H9 (cell line): Measurements from ENCODE around the gene CWC22. TPM values are rescaled to one million over a fixed set of nuclear protein-coding genes. Genes with fewer than 3 reads are reported as not detected.

Experiments
- DNase-seq: peaks from one replicate; pipeline ENCODE4 v3.0.0-alpha.2; 2017
- H2AFZ ChIP-seq: one replicate; pipeline ENCODE4 v1.6.1; 2013; ENCODE audit warnings: mild to moderate bottlenecking, low read length, control low read depth, moderate library complexity
- H2AK5ac ChIP-seq: 2 replicates; pipeline ENCODE4 v1.6.1; 2013; ENCODE audit warnings: low read length, control low read depth, mixed read lengths; ENCODE audit not compliant: insufficient read length
- H2BK120ac ChIP-seq: one replicate; pipeline ENCODE4 v1.6.1; 2013; ENCODE audit warnings: low read depth, mild to moderate bottlenecking, low read length, control low read depth, inconsistent platforms; ENCODE audit not compliant: poor library complexity, severe bottlenecking
- H2BK12ac ChIP-seq: 2 replicates; pipeline ENCODE4 v1.6.1; 2013; ENCODE audit warnings: low read length, control low read depth, mixed read lengths, low read depth; ENCODE audit not compliant: insufficient read length
- H2BK15ac ChIP-seq: 2 replicates; pipeline ENCODE4 v1.6.1; 2013; ENCODE audit warnings: low read depth, low read length, control low read depth
- H2BK20ac ChIP-seq: one replicate; pipeline ENCODE4 v1.6.1; 2013; ENCODE audit warnings: low read depth, mild to moderate bottlenecking, low read length, control low read depth, inconsistent platforms; ENCODE audit not compliant: poor library complexity, severe bottlenecking
- H2BK5ac ChIP-seq: 2 replicates; pipeline ENCODE4 v1.6.1; 2013; ENCODE audit warnings: low read length, control low read depth, mixed read lengths; ENCODE audit not compliant: insufficient read length
- H3K14ac ChIP-seq: 2 replicates; pipeline ENCODE4 v1.6.1; 2013; ENCODE audit warnings: low read length, control low read depth; ENCODE audit not compliant: insufficient read depth
- H3K18ac ChIP-seq: 2 replicates; pipeline ENCODE4 v1.6.1; 2013; ENCODE audit warnings: low read depth, mild to moderate bottlenecking, mixed read lengths, low read length, control low read depth; ENCODE audit not compliant: insufficient read length
- H3K23ac ChIP-seq: 2 replicates; pipeline ENCODE4 v1.6.1; 2013; ENCODE audit warnings: low read length, control low read depth, mixed read lengths, low read depth; ENCODE audit not compliant: insufficient read length
- H3K23me2 ChIP-seq: 2 replicates; pipeline ENCODE4 v1.6.1; 2013; ENCODE audit warnings: low read depth, mild to moderate bottlenecking, mixed read lengths, low read length, control low read depth; ENCODE audit not compliant: insufficient read length, poor library complexity, severe bottlenecking
- H3K27ac ChIP-seq: 2 replicates; pipeline ENCODE4 v1.5.1; 2013; ENCODE audit warnings: low read length, control low read depth, mixed read lengths, low read depth; ENCODE audit not compliant: insufficient read length
- H3K27me3 ChIP-seq: 2 replicates; pipeline ENCODE4 v1.6.1; 2013; ENCODE audit warnings: low read length, control low read depth, inconsistent platforms; ENCODE audit not compliant: insufficient read depth
- H3K4ac ChIP-seq: 2 replicates; pipeline ENCODE4 v1.6.1; 2013; ENCODE audit warnings: low read depth, mild to moderate bottlenecking, control low read depth, inconsistent platforms, low read length, moderate library complexity
- H3K4me1 ChIP-seq: 2 replicates; pipeline ENCODE4 v1.6.1; 2013; ENCODE audit warnings: low read length, control low read depth, inconsistent platforms; ENCODE audit not compliant: insufficient read depth
- H3K4me2 ChIP-seq: 2 replicates; pipeline ENCODE4 v1.6.1; 2013; ENCODE audit warnings: low read length, control low read depth, mixed read lengths; ENCODE audit not compliant: insufficient read length, insufficient read depth
- H3K56ac ChIP-seq: 2 replicates; pipeline ENCODE4 v1.6.1; 2013; ENCODE audit warnings: low read depth, mild to moderate bottlenecking, mixed read lengths, low read length, control low read depth; ENCODE audit not compliant: insufficient read length
- H3K79me1 ChIP-seq: 2 replicates; pipeline ENCODE4 v1.6.1; 2013; ENCODE audit warnings: low read depth, mild to moderate bottlenecking, moderate library complexity, low read length, control low read depth, inconsistent platforms; ENCODE audit not compliant: insufficient read depth, poor library complexity, severe bottlenecking
- H3K79me2 ChIP-seq: 2 replicates; pipeline ENCODE4 v1.6.1; 2013; ENCODE audit warnings: low read length, control low read depth, inconsistent platforms; ENCODE audit not compliant: insufficient read depth
- H3K9ac ChIP-seq: 2 replicates; pipeline ENCODE4 v1.6.1; 2013; ENCODE audit warnings: low read length, control low read depth, mixed read lengths; ENCODE audit not compliant: insufficient read length; ENCODE audit errors: extremely low read depth
- H3K9me3 ChIP-seq: one replicate; pipeline ENCODE4 v1.6.1; 2013; ENCODE audit warnings: low read depth, low read length, inconsistent platforms; ENCODE audit not compliant: control insufficient read depth
- H3T11ph ChIP-seq: one replicate; pipeline ENCODE4 v1.6.1; 2013; ENCODE audit warnings: mild to moderate bottlenecking, low read length, control low read depth, inconsistent platforms
- H4K20me1 ChIP-seq: one replicate; pipeline ENCODE4 v1.6.1; 2013; ENCODE audit not compliant: control insufficient read depth, insufficient read length, insufficient read depth
- H4K5ac ChIP-seq: 2 replicates; pipeline ENCODE4 v1.6.1; 2013; ENCODE audit warnings: low read depth, mild to moderate bottlenecking, mixed read lengths, low read length, control low read depth; ENCODE audit not compliant: insufficient read length
- H4K8ac ChIP-seq: replicated peaks from 2 replicates; pipeline ENCODE4 v1.6.1; 2013; ENCODE audit warnings: low read length, control low read depth, mixed read lengths, low read depth; ENCODE audit not compliant: insufficient read length
- H4K91ac ChIP-seq: 2 replicates; pipeline ENCODE4 v1.6.1; 2013; ENCODE audit warnings: low read depth, mild to moderate bottlenecking, moderate library complexity, mixed read lengths, low read length, control low read depth; ENCODE audit not compliant: insufficient read length
- H3K27ac Mint-ChIP-seq, 3 experiments: 2 replicates in 2 of 3; 3 replicates in 1 of 3; pipeline ENCODE4 v1.8.0; 2020 to 2021; ENCODE audit warnings: mixed read lengths in 3 of 3, mild to moderate bottlenecking in 1 of 3, moderate library complexity in 1 of 3
- H3K27me3 Mint-ChIP-seq: 2 replicates; pipeline ENCODE4 v1.8.0; 2021; ENCODE audit warnings: low read depth, mild to moderate bottlenecking, moderate library complexity, mixed read lengths
- H3K36me3 Mint-ChIP-seq, 3 experiments: 2 replicates in 2 of 3; 3 replicates in 1 of 3; pipeline ENCODE4 v1.8.0; 2020 to 2021; ENCODE audit warnings: low read depth in 3 of 3, mixed read lengths in 3 of 3; ENCODE audit not compliant: insufficient read depth in 1 of 3
- H3K4me1 Mint-ChIP-seq, 2 experiments: 2 replicates each; pipeline ENCODE4 v1.8.0; 2020; ENCODE audit warnings: mixed read lengths in 2 of 2
- H3K4me3 Mint-ChIP-seq, 2 experiments: 2 replicates in 1 of 2; 3 replicates in 1 of 2; pipeline ENCODE4 v1.8.0; 2020 to 2021; ENCODE audit warnings: mild to moderate bottlenecking in 2 of 2, mixed read lengths in 2 of 2, moderate library complexity in 1 of 2
- H3K9me3 Mint-ChIP-seq, 2 experiments: 2 replicates in 1 of 2; 3 replicates in 1 of 2; pipeline ENCODE4 v1.8.0; 2020; ENCODE audit warnings: mild to moderate bottlenecking in 2 of 2, mixed read lengths in 2 of 2, moderate library complexity in 1 of 2
- WGBS: extraction: QIAGEN DNeasy Blood & Tissue Kit; methylation state at CpG from one replicate; pipeline ENCODE4 v1.1.7; 2013; ENCODE audit warnings: missing lambda C conversion rate, low lambda C conversion rate, mixed read lengths; ENCODE audit not compliant: insufficient read length; ENCODE audit errors: extremely low coverage; 5-methylcytosine and 5-hydroxymethylcytosine counted together
- total RNA-seq: library from RNA; stranded (reverse); gene quantifications from 2 replicates; pipeline ENCODE4 v1.2.1, GENCODE V29; 2021
- TF ChIP-seq, protein P1 (sequence below): fragments of 200-600 bp; sonication (generic); conservative IDR thresholded peaks from 3 replicates; pipeline ENCODE4 v1.8.0; 2021; ENCODE audit warnings: antibody characterized with exemption, mild to moderate bottlenecking

Gene CWC22
- total RNA-seq, 1 experiment from 2014 or later: 43.4 TPM

DNA sequence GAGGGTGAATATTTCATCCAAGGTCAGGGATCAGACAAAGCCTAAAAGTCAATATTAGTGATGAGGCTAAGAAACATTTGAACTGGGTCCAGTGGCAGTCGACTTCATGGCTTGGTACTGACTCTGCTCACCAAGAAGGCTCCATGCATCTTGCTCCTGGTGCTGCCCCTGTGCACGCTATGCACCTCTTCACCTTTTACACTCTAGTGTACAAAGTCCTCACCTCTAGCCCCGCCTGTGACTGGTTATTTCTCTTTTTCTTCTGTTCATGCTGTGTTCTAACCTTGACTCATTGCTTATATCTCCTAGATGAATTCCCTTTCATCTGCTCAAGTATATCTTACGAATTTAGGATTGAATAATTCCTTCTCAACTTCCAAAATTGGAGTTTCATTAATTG lies 93.3 kb downstream of the CWC22 start:
- H3K79me1 ChIP-seq: no peaks in the 10 kb centered on the region
- H4K8ac ChIP-seq: no peak overlapping the region
- no CpG with 5 or more reads among the region's 4 CpGs for WGBS
- H3K27ac ChIP-seq: no peak overlapping the region
- H2BK12ac ChIP-seq: no peak overlapping the region
- TF ChIP-seq, protein P1, sequence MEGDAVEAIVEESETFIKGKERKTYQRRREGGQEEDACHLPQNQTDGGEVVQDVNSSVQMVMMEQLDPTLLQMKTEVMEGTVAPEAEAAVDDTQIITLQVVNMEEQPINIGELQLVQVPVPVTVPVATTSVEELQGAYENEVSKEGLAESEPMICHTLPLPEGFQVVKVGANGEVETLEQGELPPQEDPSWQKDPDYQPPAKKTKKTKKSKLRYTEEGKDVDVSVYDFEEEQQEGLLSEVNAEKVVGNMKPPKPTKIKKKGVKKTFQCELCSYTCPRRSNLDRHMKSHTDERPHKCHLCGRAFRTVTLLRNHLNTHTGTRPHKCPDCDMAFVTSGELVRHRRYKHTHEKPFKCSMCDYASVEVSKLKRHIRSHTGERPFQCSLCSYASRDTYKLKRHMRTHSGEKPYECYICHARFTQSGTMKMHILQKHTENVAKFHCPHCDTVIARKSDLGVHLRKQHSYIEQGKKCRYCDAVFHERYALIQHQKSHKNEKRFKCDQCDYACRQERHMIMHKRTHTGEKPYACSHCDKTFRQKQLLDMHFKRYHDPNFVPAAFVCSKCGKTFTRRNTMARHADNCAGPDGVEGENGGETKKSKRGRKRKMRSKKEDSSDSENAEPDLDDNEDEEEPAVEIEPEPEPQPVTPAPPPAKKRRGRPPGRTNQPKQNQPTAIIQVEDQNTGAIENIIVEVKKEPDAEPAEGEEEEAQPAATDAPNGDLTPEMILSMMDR: no peak
- H3K4me2 ChIP-seq: no peak overlapping the region
- no peaks in the 10 kb centered on the region for H3K27me3 Mint-ChIP-seq
- H2BK20ac ChIP-seq: no peak overlapping the region
- peak overlapping the region in 2 of 3 experiments; percentile 8 to 16; a peak in 2 of 7 replicates for H3K27ac Mint-ChIP-seq
- H3K18ac ChIP-seq: no peak overlapping the region
- no peak overlapping the region for H2AK5ac ChIP-seq
- H3K23me2 ChIP-seq: no peaks in the 10 kb centered on the region
- no peak overlapping the region for H4K5ac ChIP-seq
- H3K9me3 Mint-ChIP-seq: no peaks in the 10 kb centered on the region
- no peak overlapping the region for H3K14ac ChIP-seq
- DNase-seq: no peak
- H4K20me1 ChIP-seq: no peaks in the 10 kb centered on the region
- no peak overlapping the region for H2AFZ ChIP-seq
- H2BK120ac ChIP-seq: no peak overlapping the region
- no peak overlapping the region for H3K4ac ChIP-seq
- no peak overlapping the region for H3K56ac ChIP-seq
- no peaks in the 10 kb centered on the region for H3K27me3 ChIP-seq
- H3K23ac ChIP-seq: no peak overlapping the region
- no peak overlapping the region for H2BK5ac ChIP-seq
- H3K36me3 Mint-ChIP-seq: no peaks in the 10 kb centered on the region
- H3K4me1 ChIP-seq: peaks cover 7% of the 10 kb centered on the region; the same call in 1 of the 2 replicates
- H3K9ac ChIP-seq: no peak overlapping the region
- no peak overlapping the region for H4K91ac ChIP-seq
- H3K79me2 ChIP-seq: no peaks in the 10 kb centered on the region
- H3K4me3 Mint-ChIP-seq: no peak overlapping the region; a peak in 1 of 5 replicates
- no peak overlapping the region for H2BK15ac ChIP-seq
- H3K4me1 Mint-ChIP-seq: peaks cover 15 to 18% of the 10 kb centered on the region in 2 experiments
- no peaks in the 10 kb centered on the region for H3K9me3 ChIP-seq
- no peak overlapping the region for H3T11ph ChIP-seq
